Activated naive CD4-positive, alpha-beta T cell treated with anti-CD3 and anti-CD28 coated beads, Interleukin-2, amount 50 U/mL, for 24 hours (primary cell): ENCODE measurements around the gene TNIP2.
"Not testable (repeated sequence)": the region's sequence is repeated elsewhere in the genome, so short reads cannot be mapped to it uniquely, and the experiment has no call there.

Experiments used
- H3K27ac Mint-ChIP-seq: one replicate; pipeline ENCODE4 v1.8.0; 2021; ENCODE audit warnings: mild to moderate bottlenecking, mixed read lengths
- H3K27me3 Mint-ChIP-seq: one replicate; pipeline ENCODE4 v1.8.0; 2021; ENCODE audit warnings: mixed read lengths
- H3K36me3 Mint-ChIP-seq: one replicate; pipeline ENCODE4 v1.8.0; 2021; ENCODE audit warnings: mixed read lengths
- H3K4me1 Mint-ChIP-seq: one replicate; pipeline ENCODE4 v1.8.0; 2021; ENCODE audit warnings: mixed read lengths
- H3K4me3 Mint-ChIP-seq: one replicate; pipeline ENCODE4 v1.8.0; 2021; ENCODE audit warnings: mild to moderate bottlenecking, mixed read lengths
- H3K9me3 Mint-ChIP-seq: one replicate; pipeline ENCODE4 v1.8.0; 2021; ENCODE audit warnings: mixed read lengths

The TNIP2 gene

DNA sequence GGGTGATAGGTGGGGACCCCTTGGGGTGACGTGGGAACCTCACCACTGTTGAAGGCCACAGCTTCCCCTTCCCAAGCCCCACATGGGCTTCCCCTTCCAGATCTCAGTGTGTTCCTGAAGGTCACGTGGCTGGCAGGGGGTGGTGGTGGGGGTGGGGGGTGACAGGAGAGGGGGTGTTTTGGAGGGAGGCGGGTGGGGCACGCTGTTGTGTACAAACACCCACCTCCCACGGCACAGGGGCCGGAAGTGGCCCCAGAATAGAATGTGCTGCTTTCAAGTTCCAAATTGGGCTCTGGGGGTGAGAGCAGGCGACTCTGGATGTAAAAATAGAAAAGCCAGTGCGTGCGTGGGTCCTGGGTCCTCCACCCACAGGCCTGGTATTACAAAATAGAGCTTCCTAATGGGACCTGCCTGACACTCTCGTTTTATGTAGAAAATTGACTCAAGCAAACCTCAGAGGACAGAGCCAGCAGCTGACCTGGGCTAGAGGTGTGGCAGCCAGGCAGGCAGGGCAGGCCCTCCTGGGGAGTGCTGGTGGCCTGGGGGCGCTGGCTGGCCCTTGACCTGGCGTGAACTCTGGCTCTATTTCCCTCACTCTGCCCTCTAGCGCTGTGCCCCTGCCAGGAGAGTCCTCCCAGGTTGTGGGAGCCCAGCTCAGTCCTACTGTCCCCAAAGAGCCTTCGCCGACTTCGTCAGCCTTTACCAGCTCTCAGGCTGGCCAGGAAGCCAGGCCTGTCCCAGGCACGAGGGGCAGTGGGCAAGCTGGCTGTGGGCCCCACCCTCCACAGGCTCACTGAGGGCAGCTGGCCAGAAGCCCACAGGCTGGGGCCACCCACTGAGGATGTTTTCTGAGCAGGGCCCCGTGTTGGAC lies 31.3 kb upstream of the TNIP2 start:
- Mint-ChIP-seq H3K27me3 (no peaks in the 10 kb centered on the region), H3K27ac (peak overlapping the region; percentile 89), H3K4me3 (peak overlapping the region; percentile 47), H3K4me1 (peaks cover 50% of the 10 kb centered on the region), H3K9me3 (no peaks in the 10 kb centered on the region), H3K36me3 (no peaks in the 10 kb centered on the region)

- H3K27me3 Mint-ChIP-seq: no peaks in the 10 kb centered on the region
- peaks cover 50% of the 10 kb centered on the region for H3K4me1 Mint-ChIP-seq
- H3K4me3 Mint-ChIP-seq: peak overlapping the region; percentile 15
- no peaks in the 10 kb centered on the region for H3K9me3 Mint-ChIP-seq
- H3K27ac Mint-ChIP-seq: peak overlapping the region; percentile 98
- no peaks in the 10 kb centered on the region for H3K36me3 Mint-ChIP-seq
Measured at GRCh38 chr4:2786794-2787229, 30.7 kb upstream of the TNIP2 start.

- H3K27ac Mint-ChIP-seq: peak overlapping the region; percentile 98
- H3K9me3 Mint-ChIP-seq: no peaks in the 10 kb centered on the region
- H3K4me3 Mint-ChIP-seq: peak overlapping the region; percentile 33
- no peaks in the 10 kb centered on the region for H3K36me3 Mint-ChIP-seq
- H3K27me3 Mint-ChIP-seq: no peaks in the 10 kb centered on the region
- peaks cover 50% of the 10 kb centered on the region for H3K4me1 Mint-ChIP-seq
Measured at GRCh38 chr4:2786152-2786671, 30.1 kb upstream of the TNIP2 start.

DNA sequence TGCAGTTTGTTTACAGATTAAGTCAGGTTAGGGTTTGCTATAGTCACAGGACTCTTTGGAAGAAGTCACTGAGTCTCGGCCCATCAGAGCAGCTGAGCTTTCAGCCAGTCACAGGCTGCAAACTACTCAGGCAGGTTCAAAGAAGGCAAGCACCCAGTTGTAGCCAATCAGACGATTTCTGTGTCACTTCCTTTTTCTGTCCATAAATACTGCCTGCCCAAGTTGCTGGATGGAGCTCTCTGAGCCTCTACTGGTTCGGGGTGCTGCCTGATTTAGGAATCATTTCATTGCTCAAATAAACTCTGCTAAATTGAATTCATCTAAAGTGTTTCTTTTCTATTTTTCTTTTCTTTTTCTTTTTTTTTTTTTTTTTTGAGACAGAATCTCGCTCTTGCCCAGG lies 29.5 kb upstream of the TNIP2 start:
- peaks cover 48% of the 10 kb centered on the region for H3K4me1 Mint-ChIP-seq
- H3K27ac Mint-ChIP-seq: peak overlapping the region; percentile 98
- H3K36me3 Mint-ChIP-seq: no peaks in the 10 kb centered on the region
- no peaks in the 10 kb centered on the region for H3K27me3 Mint-ChIP-seq
- H3K4me3 Mint-ChIP-seq: no peak overlapping the region
- H3K9me3 Mint-ChIP-seq: no peaks in the 10 kb centered on the region

- peak overlapping the region; percentile 30 for H3K27ac Mint-ChIP-seq
- H3K4me3 Mint-ChIP-seq: no peak overlapping the region
- no peaks in the 10 kb centered on the region for H3K27me3 Mint-ChIP-seq
- H3K9me3 Mint-ChIP-seq: no peaks in the 10 kb centered on the region
- H3K36me3 Mint-ChIP-seq: no peaks in the 10 kb centered on the region
- peaks cover 37% of the 10 kb centered on the region for H3K4me1 Mint-ChIP-seq
Measured at GRCh38 chr4:2783790-2784189, 27.7 kb upstream of the TNIP2 start.

GRCh38 chr4:2781911-2782310 lies 25.8 kb upstream of the TNIP2 start:
- Mint-ChIP-seq H3K4me3 (no peak overlapping the region), H3K27me3 (no peaks in the 10 kb centered on the region), H3K27ac (no peak overlapping the region), H3K4me1 (peaks cover 22% of the 10 kb centered on the region), H3K36me3 (no peaks in the 10 kb centered on the region), H3K9me3 (no peaks in the 10 kb centered on the region)

DNA sequence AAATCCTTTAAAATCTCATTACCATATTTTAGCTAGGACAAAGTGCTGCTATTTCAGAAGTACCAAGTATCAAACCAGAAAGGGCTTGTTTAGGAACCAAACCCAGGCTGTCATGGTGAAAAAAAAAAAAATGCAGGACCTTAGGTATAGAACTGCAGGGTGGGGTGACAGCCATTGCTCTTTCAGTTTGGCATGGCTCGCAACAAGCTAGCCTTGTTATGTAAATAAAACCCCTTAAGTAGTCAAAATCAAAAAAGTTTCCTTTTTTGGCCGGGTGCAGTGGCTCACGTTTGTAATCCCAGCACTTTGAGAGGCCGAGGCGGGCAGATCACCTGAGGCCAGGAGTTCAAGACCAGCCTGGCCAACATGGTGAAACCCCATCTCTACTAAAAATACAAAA lies 24.5 kb upstream of the TNIP2 start:
- H3K9me3 Mint-ChIP-seq, H3K27ac Mint-ChIP-seq, H3K4me1 Mint-ChIP-seq, H3K36me3 Mint-ChIP-seq, H3K27me3 Mint-ChIP-seq, H3K4me3 Mint-ChIP-seq: not testable (repeated sequence)

- H3K4me1 Mint-ChIP-seq: peaks cover 15% of the 10 kb centered on the region
- no peaks in the 10 kb centered on the region for H3K36me3 Mint-ChIP-seq
- H3K4me3 Mint-ChIP-seq: no peak overlapping the region
- no peaks in the 10 kb centered on the region for H3K27me3 Mint-ChIP-seq
- no peak overlapping the region for H3K27ac Mint-ChIP-seq
- no peaks in the 10 kb centered on the region for H3K9me3 Mint-ChIP-seq
Measured at GRCh38 chr4:2771264-2771663, 15.1 kb upstream of the TNIP2 start.

DNA sequence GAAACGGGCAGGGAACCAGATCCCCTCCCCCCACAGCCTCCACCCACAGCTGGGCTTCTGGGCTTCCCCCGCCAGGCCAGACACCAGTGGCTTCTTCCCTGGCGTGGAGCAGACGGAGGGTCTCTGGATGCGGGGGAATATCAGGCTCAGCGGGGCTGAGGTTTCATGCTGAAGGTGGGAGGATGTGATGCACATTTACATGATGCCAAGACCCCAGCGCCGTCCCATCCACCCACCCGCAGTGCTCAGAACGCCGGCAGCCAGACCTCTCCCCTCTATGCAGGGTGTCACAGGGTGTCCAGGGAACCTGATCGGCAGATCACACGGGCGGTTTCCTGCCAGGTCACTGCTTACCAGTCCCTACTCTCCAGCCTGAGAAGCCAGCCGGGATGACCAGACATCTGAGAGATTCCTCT lies 12.8 kb upstream of the TNIP2 start:
- Mint-ChIP-seq H3K4me1 (peaks cover 15% of the 10 kb centered on the region), H3K36me3 (no peaks in the 10 kb centered on the region), H3K4me3 (no peak overlapping the region), H3K27me3 (no peaks in the 10 kb centered on the region), H3K27ac (peak overlapping the region; percentile 33), H3K9me3 (no peaks in the 10 kb centered on the region)

DNA sequence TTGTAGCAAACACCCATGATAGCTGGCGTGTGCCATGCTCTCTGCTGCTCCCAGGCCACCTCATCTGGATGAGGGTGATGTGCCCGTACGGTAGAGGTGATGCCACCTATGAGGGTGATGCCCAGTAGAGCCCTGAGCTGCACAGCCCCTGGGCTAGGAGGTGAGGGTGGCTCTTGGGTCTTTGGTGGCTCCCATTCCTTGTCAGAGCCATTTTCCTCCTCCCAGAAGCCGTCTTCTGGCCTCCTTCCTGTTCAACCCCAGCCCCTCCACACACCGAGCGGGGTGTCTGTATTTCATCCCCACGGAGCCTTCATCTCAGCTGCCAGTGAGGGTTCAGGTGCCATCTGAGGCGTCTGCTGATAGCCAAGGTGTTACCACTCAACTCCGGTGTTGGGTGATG lies 12.0 kb upstream of the TNIP2 start:
- Mint-ChIP-seq H3K9me3 (no peaks in the 10 kb centered on the region), H3K4me3 (no peak overlapping the region), H3K4me1 (peaks cover 15% of the 10 kb centered on the region), H3K27me3 (no peaks in the 10 kb centered on the region), H3K36me3 (no peaks in the 10 kb centered on the region), H3K27ac (no peak overlapping the region)

- Mint-ChIP-seq H3K9me3 (no peaks in the 10 kb centered on the region), H3K36me3 (no peaks in the 10 kb centered on the region), H3K4me1 (peaks cover 15% of the 10 kb centered on the region), H3K27ac (no peak overlapping the region), H3K4me3 (no peak overlapping the region), H3K27me3 (no peaks in the 10 kb centered on the region)
Measured at GRCh38 chr4:2767705-2768074, 11.6 kb upstream of the TNIP2 start.

DNA sequence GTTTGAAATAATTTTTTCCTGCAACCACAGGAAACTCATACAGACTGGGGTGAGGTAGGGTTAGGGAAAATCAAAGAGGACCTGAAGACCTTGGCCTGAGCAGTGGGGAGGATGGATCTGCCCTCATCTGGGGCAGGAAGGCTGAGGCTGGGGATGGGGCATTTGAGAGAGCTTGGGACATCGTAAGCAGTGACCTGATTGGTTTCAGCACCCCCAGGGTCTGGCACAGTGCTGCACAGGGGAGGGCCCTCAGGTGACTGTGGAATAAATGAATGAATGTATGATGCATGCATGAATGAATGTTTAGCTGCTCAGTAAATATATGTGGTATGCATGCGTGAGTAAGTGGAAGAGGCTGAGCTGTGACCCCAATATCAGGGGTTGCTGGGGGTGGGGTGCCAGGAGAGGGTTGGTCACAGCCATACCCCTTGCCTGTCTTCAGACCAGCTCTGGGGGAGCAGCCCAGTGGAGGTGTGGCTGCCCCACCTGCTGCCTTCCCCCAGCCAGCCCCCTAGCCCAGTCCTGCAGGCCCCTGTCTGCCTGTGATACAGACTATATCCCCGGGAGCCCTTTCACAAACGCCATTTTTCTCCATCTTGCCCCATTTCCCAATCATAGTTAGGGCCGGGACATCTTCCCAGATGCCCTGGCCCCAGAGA lies 11.0 kb upstream of the TNIP2 start:
- Mint-ChIP-seq H3K27me3 (no peaks in the 10 kb centered on the region), H3K9me3 (no peaks in the 10 kb centered on the region), H3K36me3 (no peaks in the 10 kb centered on the region), H3K4me1 (peaks cover 15% of the 10 kb centered on the region), H3K27ac (no peak overlapping the region), H3K4me3 (no peak overlapping the region)

GRCh38 chr4:2765832-2766526 lies 9.8 kb upstream of the TNIP2 start:
- H3K9me3 Mint-ChIP-seq: no peaks in the 10 kb centered on the region
- no peaks in the 10 kb centered on the region for H3K27me3 Mint-ChIP-seq
- H3K4me3 Mint-ChIP-seq: no peak overlapping the region
- H3K27ac Mint-ChIP-seq: no peak overlapping the region
- peaks cover 10% of the 10 kb centered on the region for H3K4me1 Mint-ChIP-seq
- H3K36me3 Mint-ChIP-seq: no peaks in the 10 kb centered on the region

DNA sequence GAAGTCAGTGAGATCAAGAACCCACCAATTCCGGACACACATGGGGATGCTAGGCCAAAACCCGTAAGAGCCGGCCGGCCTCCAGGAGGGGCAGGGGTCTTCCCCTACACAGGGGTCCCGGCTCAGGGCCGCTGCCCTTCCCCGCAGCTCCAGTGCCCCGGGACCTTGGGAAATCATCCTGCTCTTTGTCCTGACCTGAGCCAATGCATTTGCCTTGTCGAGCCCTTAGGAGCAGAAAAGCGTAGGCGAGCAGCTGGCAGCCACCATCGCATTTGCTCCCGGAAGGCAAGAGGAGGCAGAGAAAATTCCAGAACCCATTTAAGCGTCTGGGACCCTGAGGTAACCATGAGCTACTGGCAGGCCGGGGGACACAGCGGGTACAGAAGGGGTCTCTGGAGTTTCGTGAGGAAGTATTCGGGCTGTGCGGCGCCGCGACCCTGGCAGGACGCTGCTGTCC lies 7.4 kb upstream of the TNIP2 start:
- Mint-ChIP-seq H3K9me3 (no peaks in the 10 kb centered on the region), H3K36me3 (no peaks in the 10 kb centered on the region), H3K4me1 (no peaks in the 10 kb centered on the region), H3K27ac (no peak overlapping the region), H3K4me3 (peak overlapping the region; percentile 44), H3K27me3 (no peaks in the 10 kb centered on the region)

DNA sequence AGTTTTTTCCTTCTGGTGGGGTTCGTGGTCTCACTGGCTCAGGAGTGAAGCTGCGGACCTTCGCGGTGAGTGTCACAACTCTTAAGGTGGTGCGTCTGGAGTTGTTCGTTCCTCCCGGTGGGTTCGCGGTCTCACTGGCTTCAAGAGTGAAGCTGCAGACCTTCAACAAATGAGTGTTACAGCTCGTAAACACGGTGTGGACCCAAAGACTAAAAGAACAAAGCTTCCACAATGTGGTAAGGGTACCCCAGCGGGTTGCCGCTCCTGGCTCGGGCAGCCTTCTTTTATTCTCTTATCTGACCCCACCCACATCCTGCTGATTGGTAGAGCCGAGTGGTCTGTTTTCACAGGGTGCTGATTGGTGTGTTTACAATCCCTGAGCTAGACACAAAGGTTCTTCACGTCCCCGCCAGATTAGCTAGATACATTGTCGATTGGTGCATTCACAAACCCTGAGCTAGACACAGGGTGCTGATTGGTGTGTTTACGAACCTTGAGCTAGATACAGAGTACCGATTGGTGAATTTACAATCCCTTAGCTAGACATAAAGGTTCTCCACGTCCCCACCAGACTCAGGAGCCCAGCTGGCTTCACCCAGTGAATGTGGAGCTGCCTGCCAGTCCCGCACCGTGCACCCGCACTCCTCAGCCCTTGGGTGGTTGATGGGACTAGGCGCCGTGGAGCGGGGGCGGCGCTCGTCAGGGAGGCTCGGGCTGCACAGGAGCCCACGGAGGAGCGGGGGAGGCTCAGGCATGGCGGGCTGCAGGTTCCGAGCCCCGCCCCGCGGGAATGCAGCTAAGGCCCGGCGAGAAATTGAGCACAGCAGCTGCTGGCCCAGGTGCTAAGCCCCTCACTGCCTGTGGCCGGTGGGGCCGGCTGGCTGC lies 6.6 kb upstream of the TNIP2 start:
- not testable (repeated sequence) for H3K27me3 Mint-ChIP-seq, H3K4me1 Mint-ChIP-seq, H3K9me3 Mint-ChIP-seq, H3K36me3 Mint-ChIP-seq, H3K27ac Mint-ChIP-seq, H3K4me3 Mint-ChIP-seq
